Stimulated activated CD4-positive, alpha-beta T cell treated with anti-CD3 and anti-CD28 coated beads, Interleukin-1b, Interleukin-23, amount 100 ng/mL, for 4 hours (primary cell): ENCODE data around the gene PRM3.
A peak's percentile ranks its signal among the peaks of the same experiment; 100 is the strongest.
"Not testable (repeated sequence)": the region's sequence is repeated elsewhere in the genome, so short reads cannot be mapped to it uniquely, and the experiment has no call there.

Source experiments
- DNase-seq, 2 donors: peaks; one replicate each; pipeline ENCODE4 v3.0.0-alpha.2; 2020; ENCODE audit warnings: low read depth in 2 of 2

The PRM3 gene

DNA sequence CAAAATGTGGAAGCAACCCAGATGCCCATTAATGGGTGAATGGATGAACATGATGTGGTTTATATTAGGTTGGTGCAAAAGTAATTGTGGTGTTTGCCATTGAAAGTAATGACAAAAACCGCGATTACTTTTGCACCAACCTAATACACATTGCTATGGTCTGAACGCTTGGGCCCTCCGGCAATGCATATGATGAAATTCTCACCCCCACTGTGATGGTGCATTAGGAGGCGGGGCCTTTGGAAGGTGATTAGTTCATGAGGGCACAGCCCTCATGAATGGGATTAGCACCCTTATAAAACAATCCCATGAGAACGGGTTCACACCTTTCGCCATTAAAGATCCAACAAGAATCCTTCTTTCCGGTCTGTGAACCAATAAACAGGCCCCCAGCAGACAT, 33.0 kb upstream of the PRM3 start:
- no peak for DNase-seq

- DNase-seq: no peak
Observed at GRCh38 chr16:11303405-11304138, 30.1 kb upstream of the PRM3 start.

- DNase-seq: no peak
Observed at GRCh38 chr16:11302977-11303376, 29.5 kb upstream of the PRM3 start.

- DNase-seq: no peak
Observed at GRCh38 chr16:11301645-11302501, 28.4 kb upstream of the PRM3 start.

DNA sequence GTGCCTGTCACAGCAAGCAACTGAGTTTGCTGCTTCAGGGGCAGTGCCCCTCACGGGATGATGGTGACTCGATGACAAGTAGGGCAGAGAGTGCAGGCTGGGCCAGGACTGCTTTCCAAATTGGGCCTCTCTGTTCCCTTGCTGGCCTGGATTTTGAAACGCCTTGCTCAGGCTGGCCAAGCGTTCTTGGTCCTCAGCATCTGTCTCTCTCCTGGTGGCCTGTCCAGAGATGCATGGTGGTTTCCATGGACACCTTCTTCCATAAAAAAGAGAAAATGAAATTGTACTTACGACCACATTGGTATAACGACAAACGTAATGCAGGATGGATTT, 27.1 kb upstream of the PRM3 start:
- no peak for DNase-seq

DNA sequence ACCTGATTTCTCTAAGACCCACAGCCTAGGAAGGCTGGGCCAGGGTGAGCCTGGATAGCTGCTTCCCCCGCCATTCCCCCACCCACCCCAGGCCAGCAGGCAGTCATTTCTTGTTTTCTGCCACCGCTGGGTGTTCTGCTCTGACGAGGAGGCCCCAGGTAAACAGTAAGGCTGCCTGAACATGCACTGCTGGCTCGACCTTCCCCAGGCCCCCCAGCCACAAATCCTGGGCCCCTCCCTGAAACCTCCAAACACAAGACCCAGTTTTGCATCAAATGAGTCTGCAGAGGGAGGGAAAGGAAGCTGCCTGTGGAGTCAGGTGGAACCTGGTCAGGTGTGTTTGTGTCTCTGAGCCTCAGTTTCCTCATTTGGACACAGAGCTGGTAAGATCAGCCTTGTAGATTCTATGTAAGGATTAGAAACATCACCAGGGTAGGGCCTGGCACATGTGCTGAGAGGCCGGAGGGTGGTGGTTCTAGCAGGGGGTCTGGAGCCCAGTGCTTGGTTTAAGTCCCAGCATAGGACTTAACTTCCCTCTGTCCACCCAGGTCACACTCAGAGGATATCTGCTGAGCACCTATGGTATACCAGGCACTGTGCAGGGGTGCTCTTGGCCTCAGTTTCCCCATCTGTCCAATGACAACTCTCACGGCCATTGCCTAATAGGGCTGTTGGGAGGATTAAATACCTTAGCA, 26.6 kb upstream of the PRM3 start:
- DNase-seq: no peak

GRCh38 chr16:11298950-11299547, 25.6 kb upstream of the PRM3 start:
- not testable (repeated sequence) for DNase-seq

DNA sequence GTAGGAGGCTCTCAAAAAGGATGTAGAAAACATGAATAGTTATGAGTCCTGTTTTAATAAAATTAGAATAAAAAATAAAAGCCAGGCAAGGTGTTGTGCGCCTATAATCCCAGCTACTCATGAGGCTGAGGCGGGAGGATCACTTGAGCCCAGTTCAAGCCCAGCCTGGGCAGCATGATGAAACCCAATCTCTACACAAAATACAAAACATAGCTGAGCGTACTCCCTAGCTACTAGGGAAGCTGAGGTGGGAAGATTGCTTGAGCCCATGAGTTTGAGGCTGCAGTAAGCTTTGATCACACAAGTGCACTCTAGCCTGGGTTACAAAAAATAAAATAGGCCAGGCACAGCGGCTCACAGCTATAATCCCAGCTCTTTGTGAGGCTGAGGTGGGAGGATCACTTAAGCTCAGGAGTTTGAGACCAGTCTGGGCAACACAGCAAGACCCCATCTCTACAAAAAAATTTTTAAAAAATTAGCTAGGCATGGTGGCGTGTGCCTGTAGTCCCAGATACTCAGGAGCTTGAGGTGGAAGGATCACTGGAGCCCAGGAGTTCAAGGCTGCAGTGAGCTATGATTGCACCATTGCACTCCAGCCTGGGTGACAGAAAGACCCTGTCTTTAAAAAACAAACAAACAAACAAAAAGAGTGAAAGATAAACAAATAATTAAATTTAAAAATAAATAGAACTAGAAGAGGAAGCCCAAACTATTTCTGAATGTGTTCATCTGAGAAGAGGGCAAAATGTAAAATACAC, 24.9 kb upstream of the PRM3 start:
- no peak for DNase-seq

DNA sequence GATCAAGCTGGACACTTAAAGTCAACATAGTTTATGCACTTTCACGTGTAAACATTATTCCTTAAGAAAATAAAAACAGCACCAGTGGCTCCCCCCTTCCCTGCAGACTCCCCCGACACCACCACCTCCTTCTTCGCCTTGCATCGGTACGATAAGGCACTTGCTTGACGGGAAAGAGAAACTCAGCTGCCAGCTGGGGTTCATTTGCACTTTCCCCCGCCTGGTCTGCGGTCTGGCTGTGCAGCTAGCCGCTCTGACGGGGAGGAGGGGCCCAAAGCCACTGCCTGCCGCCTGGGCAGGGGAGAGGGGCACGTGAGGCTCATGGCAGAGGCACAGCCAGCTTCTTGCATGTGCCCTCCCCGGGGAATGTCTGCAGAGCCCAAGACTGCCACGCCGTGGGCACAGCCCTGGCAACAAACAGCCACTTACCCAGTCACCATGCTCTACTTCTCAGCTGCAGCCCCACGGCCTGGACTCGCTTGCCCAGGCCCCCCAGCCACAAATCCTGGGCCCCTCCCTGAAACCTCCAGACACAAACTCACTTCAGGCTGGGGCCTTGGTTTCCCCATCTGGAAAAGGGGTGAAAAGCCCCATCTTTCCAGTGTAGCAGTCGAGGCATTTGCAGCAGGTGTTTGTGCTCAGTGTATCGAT, 24.2 kb upstream of the PRM3 start:
- peak; percentile 43 to 45 for DNase-seq

DNA sequence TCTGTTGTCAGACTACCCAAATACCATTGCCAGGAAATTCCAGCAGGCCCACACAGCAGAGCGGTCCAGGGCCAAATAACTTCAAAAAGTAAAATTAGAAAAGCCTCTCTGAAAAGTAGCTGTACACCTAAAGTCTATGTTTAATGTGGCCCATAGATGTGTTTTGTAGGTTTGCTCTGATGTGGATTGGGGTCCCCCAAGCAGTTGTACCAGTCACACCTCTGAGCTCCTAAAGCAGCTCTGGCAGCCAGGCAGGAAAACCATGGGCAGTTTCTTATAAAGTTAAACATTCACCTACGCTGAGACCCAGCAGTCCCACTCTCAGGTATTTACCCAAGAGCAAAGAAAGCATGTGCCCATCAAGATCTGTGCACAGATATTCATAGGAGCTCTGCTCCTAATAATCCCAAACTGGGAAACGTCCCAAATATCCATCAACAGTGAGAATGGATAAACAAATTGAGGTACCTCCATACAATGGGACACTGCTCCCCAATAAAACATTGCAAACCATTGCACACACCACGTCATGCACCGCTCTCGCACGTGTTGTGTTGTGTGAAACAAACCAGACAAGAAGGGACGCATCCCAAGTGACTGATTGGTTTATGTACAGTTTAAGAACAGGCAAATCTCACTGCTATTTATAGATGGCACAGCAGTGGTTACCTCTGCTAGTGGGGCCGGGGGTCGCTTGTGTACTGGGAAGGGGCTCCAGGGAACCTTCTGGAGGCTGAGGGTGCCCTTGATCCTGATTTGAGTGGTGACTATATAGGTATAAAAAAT, 23.5 kb upstream of the PRM3 start:
- DNase-seq: no peak

DNA sequence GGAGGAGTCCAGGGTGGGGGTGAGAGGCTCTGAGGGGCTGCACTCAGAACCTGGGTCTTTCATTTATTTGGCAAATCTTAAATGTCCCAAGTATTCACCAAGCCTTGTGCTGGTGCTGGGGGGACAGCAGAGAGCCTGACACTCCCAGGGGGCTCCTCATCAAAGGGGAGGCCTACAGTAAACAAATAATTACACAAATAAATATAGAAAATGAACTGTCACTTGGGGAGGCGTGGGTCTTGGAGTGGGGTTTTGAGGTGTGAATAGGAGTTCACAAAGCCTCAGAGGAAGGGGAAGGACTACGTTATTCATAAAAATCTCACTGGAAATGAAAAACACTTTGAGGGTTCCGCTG, 22.9 kb upstream of the PRM3 start:
- no peak for DNase-seq

GRCh38 chr16:11295672-11296071, 22.2 kb upstream of the PRM3 start:
- DNase-seq: no peak

GRCh38 chr16:11292076-11292748, 18.8 kb upstream of the PRM3 start:
- DNase-seq: no peak

DNA sequence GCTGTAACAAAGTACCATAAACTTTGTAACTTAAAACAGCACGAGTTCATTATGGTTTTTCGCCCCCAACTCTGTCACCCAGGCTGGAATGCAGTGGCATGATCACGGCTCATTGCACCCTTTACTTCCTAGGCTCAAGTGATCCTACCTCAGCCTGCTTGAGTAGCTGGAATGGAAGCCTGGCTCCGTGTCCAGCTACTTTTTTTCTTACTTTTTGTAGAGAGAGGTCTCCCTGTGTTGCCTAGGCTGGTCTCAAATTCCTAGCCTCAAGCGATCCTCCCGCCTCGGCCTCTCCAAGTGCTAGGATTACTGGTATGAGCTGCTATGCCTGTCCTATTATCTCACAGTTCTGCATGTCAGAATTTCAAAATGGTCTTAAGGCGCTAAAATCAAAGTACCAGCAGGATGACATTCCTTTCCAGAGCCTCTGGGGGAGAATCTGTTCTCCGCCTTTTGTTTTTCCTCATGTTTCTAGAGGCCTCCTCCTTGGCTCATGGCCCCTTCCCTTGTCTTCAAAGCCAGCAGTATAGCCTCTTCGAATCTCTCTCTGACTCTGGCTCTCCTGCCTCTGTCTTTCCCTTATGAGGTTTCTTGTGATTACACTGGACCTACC, 17.8 kb upstream of the PRM3 start:
- DNase-seq: no peak

- DNase-seq: no peak
Observed at GRCh38 chr16:11290102-11290893, 16.9 kb upstream of the PRM3 start.

DNA sequence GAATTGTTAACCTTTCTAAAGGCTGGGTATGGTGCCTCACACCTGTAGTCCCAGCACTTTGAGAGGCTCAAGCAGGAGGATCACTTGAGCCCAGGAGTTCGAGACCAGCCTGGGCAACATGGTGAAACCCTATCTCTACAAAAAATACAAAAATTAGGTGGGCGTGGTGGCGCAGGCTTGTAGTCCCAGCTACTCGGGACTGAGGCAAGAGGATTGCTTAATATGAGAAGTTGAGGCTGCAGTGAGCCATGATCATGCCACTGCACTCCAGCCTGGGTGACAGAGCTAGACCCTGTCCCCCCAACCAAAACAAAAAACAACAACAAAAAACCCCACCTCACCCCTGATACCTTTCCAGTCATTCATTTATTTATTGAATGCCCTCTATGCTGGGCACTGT, 16.3 kb upstream of the PRM3 start:
- DNase-seq: not testable (repeated sequence)

- DNase-seq: no peak
Observed at GRCh38 chr16:11289202-11289601, 15.8 kb upstream of the PRM3 start.

- DNase-seq: no peak
Observed at GRCh38 chr16:11285842-11286241, 12.4 kb upstream of the PRM3 start.
